Transverse colon (tissue), 4 donors: Measurements from ENCODE around the gene SLC38A4. TPM values are rescaled to one million over a fixed set of nuclear protein-coding genes. Genes with fewer than 3 reads are reported as not detected.

Source experiments
- DNase-seq: peaks from one replicate; pipeline ENCODE4 v3.0.0-alpha.2; 2019
- H3K27ac ChIP-seq, 4 donors: fragments of 200-600 bp; sonication (generic); 2 replicates each; pipeline ENCODE4 v1.5.1; 2016 to 2018; ENCODE audit warnings: inconsistent platforms in 4 of 4
- H3K27me3 ChIP-seq: fragments of 200-600 bp; sonication (generic); 2 replicates; pipeline ENCODE4 v1.5.1; 2017; ENCODE audit warnings: inconsistent platforms
- H3K36me3 ChIP-seq, 4 donors: fragments of 200-600 bp; sonication (generic); 2 replicates each; pipeline ENCODE4 v1.5.1; 2017 to 2019; ENCODE audit warnings: inconsistent platforms in 4 of 4
- H3K4me1 ChIP-seq, 4 donors: fragments of 200-600 bp; sonication (generic); 2 replicates each; pipeline ENCODE4 v1.5.1; 2017 to 2020; ENCODE audit warnings: inconsistent platforms in 4 of 4
- H3K4me3 ChIP-seq, 4 donors: fragments of 200-600 bp; sonication (generic); 1 replicate in 1 of 4; 2 replicates in 3 of 4; pipeline versions ENCODE4 v1.5.1 to v1.6.1; 2017 to 2019; ENCODE audit warnings: inconsistent platforms in 4 of 4
- H3K9me3 ChIP-seq, 2 donors: fragments of 200-600 bp; sonication (generic); 2 replicates each; pipeline ENCODE4 v1.5.1; 2017 to 2019; ENCODE audit warnings: inconsistent platforms in 2 of 2
- CTCF ChIP-seq, 5 experiments: fragments of 200-600 bp in 3 of 5; fragments of 450-650 bp in 2 of 5; sonication (generic) in 3 of 5; IDR thresholded peaks; 1 replicate in 2 of 5; 2 replicates in 3 of 5; pipeline ENCODE4 v1.5.1; 2016 to 2017; ENCODE audit warnings: antibody characterized with exemption in 5 of 5, inconsistent platforms in 3 of 5, mild to moderate bottlenecking in 2 of 5, moderate library complexity in 1 of 5
- EP300 ChIP-seq: sonication (generic); formaldehyde crosslinking; IDR thresholded peaks from one replicate; pipeline ENCODE4 v1.6.1; 2017; ENCODE audit warnings: antibody characterized with exemption, low read depth
- POLR2A ChIP-seq: fragments of 450-650 bp; IDR thresholded peaks from one replicate; pipeline ENCODE4 v1.6.1; 2016; ENCODE audit warnings: antibody characterized with exemption, mild to moderate bottlenecking, moderate library complexity
- POLR2AphosphoS5 ChIP-seq, 3 donors: sonication (generic); formaldehyde crosslinking; IDR thresholded peaks; one replicate each; pipeline ENCODE4 v1.6.1; 2016; ENCODE audit warnings: antibody characterized with exemption in 3 of 3
- WGBS, 2 donors: methylation state at CpG; one replicate each; pipeline ENCODE4 v1.1.5; 2018; ENCODE audit warnings: low coverage in 1 of 2; 5-methylcytosine and 5-hydroxymethylcytosine counted together
- in situ Hi-C, 4 donors: fragments of 200-750 bp; cut with MboI; loops; one replicate each; pipeline versions ENCODE4 v1.15.0 to v1.15.1; 2017; ENCODE audit warnings: low sequenced_read_pairs in 3 of 4, low pct_ligation_motif_present in 1 of 4, low pct_unique_long_range_greater_than_20kb in 1 of 4
- intact Hi-C: fragments of 100-400 bp; cut with DNase I; formaldehyde crosslinking; loops from one replicate; pipeline ENCODE4 v1.15.1; 2023; ENCODE audit warnings: low total_unique reads
- total RNA-seq, 4 donors: library from RNA; depleted of rRNA; stranded (reverse); fragments of >200 nt; gene quantifications; one replicate each; pipeline ENCODE4 v1.1.0, GENCODE V29; 2016

SLC38A4 gene
- total RNA-seq, 4 donors from 2014 or later: 2.2 to 19.7 (median 6.7) TPM

- H3K4me1 ChIP-seq: peaks cover 0 to 32% (median 21%) of the 10 kb centered on the region in 4 donors
- no peak for TF ChIP-seq EP300
- TF ChIP-seq POLR2AphosphoS5 (IDR thresholded peaks at IDR 0.05): no peak
- no peak for TF ChIP-seq CTCF (IDR thresholded peaks at IDR 0.05)
- no peaks in the 10 kb centered on the region for H3K9me3 ChIP-seq
- DNase-seq: peak; percentile 25
- WGBS, 2 donors: 11% methylated on average over 28 of the region's 28 CpGs; no CpG with 5 or more reads in 1 of the 2 donors
- intact Hi-C loops (loop anchor here (10.0 kb wide), 1 partner anchor 1424 kb away; no protein-coding TSS in a partner anchor), in situ Hi-C loops (no loop called here)
- peak overlapping the region in 3 of 4 donors; percentile 26 to 46 (median 27) for H3K4me3 ChIP-seq
- H3K36me3 ChIP-seq: no peaks in the 10 kb centered on the region
- H3K27me3 ChIP-seq: peaks cover 64% of the 10 kb centered on the region
- H3K27ac ChIP-seq: no peak overlapping the region
Observed at GRCh38 chr12:46830731-46831334, 5.0 kb upstream of the SLC38A4 start.

- no peaks in the 10 kb centered on the region for H3K9me3 ChIP-seq
- intact Hi-C loops (no loop called here), in situ Hi-C loops (no loop called here)
- H3K36me3 ChIP-seq: no peaks in the 10 kb centered on the region
- DNase-seq: peak; percentile 8
- peaks cover 34% of the 10 kb centered on the region for H3K27me3 ChIP-seq
- 37 to 72% methylated on average over 2 of the region's 2 CpGs for WGBS, 2 donors
- peak overlapping the region; percentile 69 to 80 (median 74) for H3K27ac ChIP-seq
- TF ChIP-seq EP300: no peak
- no peak for TF ChIP-seq POLR2A
- TF ChIP-seq CTCF (IDR thresholded peaks at IDR 0.05): no peak
- TF ChIP-seq POLR2AphosphoS5 (IDR thresholded peaks at IDR 0.05): no peak
- peak overlapping the region in 1 of 4 donors; percentile 1 for H3K4me3 ChIP-seq
- peaks cover 0 to 24% (median 9%) of the 10 kb centered on the region in 4 donors for H3K4me1 ChIP-seq
Observed at GRCh38 chr12:46824709-46825108, 1.1 kb downstream of the SLC38A4 start.

GRCh38 chr12:46818642-46819041 is 7.2 kb downstream of the SLC38A4 start:
- intact Hi-C loops: no loop called here
- TF ChIP-seq CTCF (IDR thresholded peaks at IDR 0.05) (no peak), POLR2AphosphoS5 (IDR thresholded peaks at IDR 0.05) (no peak), EP300 (no peak), POLR2A (no peak)
- in situ Hi-C loops: no loop called here
- Histone ChIP-seq H3K9me3 (no peaks in the 10 kb centered on the region), H3K27me3 (no peaks in the 10 kb centered on the region), H3K27ac (no peak overlapping the region), H3K4me1 (peaks cover 0 to 2% (median under 1%) of the 10 kb centered on the region in 4 donors), H3K36me3 (no peaks in the 10 kb centered on the region), H3K4me3 (no peak overlapping the region)
- DNase-seq: no peak

GRCh38 chr12:46815809-46816208 is 10.0 kb downstream of the SLC38A4 start:
- Histone ChIP-seq H3K27me3 (no peaks in the 10 kb centered on the region), H3K9me3 (no peaks in the 10 kb centered on the region), H3K36me3 (no peaks in the 10 kb centered on the region), H3K4me1 (no peaks in the 10 kb centered on the region), H3K4me3 (no peak overlapping the region), H3K27ac (no peak overlapping the region)
- intact Hi-C loops (no loop called here), in situ Hi-C loops (no loop called here)
- DNase-seq: no peak
- TF ChIP-seq POLR2AphosphoS5 (IDR thresholded peaks at IDR 0.05) (no peak), EP300 (no peak), POLR2A (no peak)
- WGBS, 2 donors: 61 to 70% methylated on average over 2 of the region's 2 CpGs

DNA sequence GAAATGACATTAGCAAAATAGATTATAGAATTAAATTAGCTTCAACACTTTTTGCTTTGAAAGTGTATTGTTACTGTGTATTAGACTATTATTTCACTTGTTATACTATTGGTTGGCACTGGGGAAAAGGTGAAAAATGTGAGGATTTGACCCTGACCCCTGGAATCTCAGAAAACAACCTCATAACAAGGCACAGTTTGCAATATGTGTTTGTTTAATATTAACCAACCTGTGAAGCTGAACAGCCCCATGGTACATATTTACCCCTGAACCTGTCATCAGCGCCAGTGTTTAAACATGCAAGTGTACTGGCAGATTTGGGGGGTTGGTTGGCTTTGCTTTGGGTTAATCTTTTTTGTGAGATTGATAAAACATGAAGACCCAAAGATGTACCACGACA is 11.7 kb downstream of the SLC38A4 start:
- in situ Hi-C loops (no loop called here), intact Hi-C loops (no loop called here)
- Histone ChIP-seq H3K36me3 (no peaks in the 10 kb centered on the region), H3K27ac (no peak overlapping the region), H3K4me3 (no peak overlapping the region), H3K4me1 (no peaks in the 10 kb centered on the region), H3K27me3 (no peaks in the 10 kb centered on the region), H3K9me3 (no peaks in the 10 kb centered on the region)
- 69 to 81% methylated on average over 2 of the region's 2 CpGs for WGBS, 2 donors
- DNase-seq: no peak
- no peak for TF ChIP-seq EP300
- TF ChIP-seq POLR2A: no peak
- no peak for TF ChIP-seq POLR2AphosphoS5 (IDR thresholded peaks at IDR 0.05)
- TF ChIP-seq CTCF (IDR thresholded peaks at IDR 0.05): no peak
